HS-27A (cell line): ENCODE data around the gene MLLT1.

ENCODE experiments used
- DNase-seq: peaks from one replicate; pipeline ENCODE4 v3.0.0-alpha.2; 2012; ENCODE audit warnings: low read depth, missing footprints

Gene MLLT1

DNA sequence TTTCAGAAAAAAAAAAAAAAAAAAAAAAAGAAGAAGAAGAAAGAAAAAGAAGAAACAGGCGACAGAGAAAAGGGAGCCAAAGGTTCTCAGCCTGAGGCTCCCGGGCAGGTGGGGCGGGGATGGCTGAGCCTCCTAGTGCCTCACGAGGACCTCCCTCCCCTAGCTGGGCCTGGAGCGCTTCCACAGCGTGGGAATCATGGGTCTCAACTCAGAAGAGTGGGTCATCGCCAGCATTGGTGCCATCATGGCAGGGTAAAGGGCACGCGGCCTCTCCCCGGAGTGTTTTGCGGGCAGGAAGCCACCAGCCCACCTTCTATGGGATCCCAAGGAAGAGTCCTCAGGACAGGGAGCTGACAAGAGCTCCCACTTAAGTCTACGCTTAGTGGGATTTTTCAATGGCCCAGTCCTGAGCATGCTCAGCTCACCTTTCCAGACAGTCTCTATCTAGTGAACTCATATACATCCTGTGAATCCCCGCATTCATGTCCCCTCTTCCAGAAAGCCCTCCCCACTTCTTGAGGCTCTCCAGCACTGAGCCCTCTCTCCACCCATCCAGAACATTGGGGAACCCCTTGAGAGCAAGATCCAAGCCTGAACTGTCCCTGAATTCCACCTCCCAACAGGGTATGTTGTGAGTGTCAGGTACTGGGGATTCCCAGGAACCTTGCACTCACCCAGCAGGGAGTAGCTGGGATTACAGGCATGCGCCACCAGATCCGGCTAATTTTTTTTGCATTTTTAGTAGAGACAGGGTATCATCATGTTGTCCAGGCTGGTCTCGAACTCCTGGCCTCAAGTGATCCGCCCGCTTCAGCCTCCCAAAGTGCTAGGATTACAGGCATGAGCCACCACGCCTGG, 74.7 kb downstream of the MLLT1 start:
- DNase-seq: no peak

DNA sequence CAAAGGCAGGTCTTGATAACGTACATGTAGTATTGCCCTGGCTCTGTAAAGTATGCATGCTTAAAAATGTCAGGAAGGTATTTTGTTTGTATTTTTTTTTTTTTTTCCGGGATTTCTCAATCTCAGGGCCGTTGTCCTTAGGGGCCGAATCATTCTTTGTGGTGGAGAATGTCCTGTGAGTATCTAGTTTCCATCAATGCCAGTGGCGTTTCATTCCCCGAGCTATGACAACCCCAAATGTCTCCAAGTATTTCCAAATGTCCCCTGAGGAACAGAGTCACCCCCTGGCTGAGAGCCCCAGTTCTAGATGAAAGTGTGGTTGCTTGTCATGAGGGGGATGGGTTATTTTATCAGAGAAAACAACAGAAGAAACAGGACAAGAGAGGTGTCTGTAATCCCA, 75.6 kb downstream of the MLLT1 start:
- no peak for DNase-seq

DNA sequence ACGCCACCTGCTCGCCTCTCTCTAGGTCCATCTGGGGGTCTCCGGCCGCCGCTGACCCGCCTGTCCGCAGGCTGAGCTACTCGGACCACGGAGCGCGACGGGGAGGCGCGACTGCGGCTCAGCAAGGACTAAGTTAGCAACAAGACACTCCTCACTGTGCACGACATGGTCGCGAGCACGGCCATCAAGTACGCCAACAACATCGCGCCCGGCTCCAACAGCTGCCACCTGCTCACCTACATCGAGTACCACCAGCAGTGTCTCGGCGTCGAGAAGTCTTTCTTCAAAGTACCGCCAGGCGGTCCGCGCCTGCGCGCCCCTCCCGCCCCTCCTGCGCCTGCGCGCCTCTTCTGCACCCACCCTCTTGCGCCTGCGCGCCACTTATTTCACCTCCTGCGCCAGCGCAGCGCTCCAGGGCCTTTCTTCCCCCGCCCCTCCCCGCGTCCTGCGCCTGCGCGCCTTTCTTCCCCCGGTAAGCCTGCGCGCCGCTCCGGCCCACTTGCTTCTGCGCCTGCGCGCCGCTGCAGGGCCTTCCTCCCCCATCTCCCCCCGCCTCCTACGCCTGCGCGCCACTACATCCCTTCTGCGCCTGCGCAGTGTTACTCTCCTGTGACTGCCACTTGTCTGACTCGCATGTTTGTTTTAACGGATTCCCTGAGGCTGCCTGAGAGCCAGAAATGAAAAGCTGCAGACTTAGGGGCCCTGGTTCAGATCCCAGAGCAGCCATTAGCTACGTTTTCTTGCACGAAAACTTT, 80.4 kb downstream of the MLLT1 start:
- DNase-seq: peak; percentile 89

DNA sequence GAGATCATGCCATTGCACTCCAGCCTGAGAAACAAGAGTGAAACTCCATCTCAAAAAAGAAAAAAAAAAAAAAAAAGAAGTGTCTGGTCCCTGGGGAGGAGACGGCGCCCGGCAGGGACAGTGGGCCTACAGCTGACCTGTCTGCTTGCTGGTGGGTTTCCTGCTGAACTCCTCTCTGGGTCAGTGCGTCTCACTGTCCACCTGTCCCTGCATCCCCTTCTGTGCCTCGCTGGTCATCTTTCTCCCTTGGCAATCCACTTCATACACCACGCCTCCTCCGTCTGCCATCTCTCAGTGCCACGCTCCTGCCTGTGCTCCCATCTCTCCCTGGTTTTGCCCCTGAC, 80.9 kb downstream of the MLLT1 start:
- no peak for DNase-seq

DNA sequence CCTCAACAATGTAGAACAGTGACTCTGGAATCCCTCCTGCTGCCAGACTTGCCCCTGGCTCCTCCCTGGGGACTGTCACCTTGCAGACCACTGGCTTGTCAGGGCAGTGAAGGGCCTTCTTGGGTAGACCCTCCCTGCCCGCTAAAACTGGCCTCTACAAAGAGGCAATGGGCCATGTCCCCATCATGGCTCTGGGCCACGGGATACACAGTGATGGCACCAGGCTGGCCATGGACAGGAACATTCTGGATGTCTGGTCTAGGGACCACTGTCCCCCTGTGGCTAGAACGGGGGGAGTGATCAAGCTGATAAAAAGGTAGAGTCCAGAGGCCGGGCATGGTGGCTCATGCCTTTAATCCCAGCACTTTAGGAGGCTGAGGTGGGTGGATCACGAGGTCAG, 83.4 kb downstream of the MLLT1 start:
- DNase-seq: no peak

DNA sequence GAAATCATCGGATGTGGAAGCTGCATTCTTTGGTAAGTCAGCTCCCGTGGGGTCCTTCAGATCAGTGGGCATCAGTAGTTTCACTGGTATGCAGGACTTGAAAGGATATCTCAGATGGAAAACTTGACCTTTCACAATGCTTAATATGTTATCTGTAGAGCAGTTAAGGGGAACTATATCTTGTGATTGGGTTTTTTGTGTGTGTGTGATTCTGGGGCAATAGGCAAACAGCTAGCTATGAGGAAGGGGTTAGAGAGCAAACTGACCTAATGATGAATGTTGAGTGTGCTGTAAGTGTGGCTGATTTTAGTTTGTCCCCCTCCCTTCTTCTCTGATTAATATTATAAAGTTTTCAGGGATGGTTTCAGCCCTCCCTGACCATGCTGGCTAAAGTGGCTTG, 91.0 kb downstream of the MLLT1 start:
- DNase-seq: no peak

DNA sequence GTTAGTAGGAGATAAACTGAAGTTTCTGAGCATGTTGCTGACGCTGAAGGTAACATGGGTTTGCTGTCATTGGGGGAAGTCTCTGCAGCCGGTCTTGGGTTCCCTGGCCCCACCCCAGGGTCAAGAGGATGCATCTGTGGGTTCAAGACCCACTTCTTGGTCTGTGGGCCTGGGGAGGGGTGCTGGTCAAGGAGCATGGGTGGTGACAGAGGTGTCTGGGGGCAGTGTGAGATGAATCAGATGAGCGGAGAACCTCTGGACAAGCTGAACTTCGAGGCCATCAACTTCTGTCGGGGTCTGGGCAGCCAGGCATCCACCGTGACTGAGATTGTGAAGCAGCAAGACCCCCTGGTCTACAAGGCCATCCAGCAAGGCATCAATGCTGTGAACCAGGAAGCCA, 92.4 kb downstream of the MLLT1 start:
- no peak for DNase-seq

DNA sequence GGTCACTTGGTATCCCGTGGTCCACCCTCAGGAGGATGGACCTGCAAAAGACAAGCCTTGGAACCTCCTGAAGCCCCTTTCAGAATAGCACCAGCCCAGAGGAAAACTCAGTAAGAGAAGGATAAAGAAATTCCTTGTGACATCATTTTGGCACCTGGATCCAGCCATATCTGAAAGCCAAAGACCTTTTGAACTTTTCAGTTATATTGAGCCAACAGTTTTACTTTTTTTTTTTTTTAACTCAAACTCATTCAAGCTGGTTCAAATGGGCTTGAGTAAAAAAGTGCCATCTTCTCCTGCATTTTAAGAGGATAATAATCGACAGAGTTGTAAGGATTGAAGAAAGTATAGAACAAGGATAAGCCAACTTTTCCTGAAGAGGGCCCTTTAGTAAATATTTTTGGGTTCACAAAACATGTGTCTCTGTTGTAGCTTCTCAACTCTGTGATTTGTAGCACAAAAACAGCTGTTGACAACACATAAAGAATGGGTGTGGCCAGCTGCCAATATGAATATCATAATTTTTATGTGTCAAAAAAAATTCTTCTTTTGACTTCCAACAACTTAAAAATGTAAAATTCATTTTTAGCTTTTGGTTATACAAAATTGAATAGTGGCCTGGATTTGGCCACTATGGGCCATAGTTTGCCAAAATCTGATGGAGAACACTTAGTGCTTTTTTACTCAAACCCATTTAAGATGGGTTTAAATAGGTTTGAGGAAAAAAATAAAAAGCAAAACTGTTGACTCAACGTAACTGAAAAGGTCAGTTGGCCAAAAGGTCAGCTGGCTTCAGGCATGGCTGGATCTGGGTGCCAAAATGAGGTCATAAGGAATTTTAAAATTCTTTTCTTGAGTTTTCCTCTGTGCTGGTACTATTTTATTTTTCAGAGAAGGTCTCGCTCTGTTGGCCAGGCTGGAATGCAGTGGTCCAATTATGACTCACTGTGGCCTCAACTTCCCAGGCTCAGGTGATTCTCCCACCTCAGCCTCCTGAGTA, 93.6 kb downstream of the MLLT1 start:
- DNase-seq: no peak

DNA sequence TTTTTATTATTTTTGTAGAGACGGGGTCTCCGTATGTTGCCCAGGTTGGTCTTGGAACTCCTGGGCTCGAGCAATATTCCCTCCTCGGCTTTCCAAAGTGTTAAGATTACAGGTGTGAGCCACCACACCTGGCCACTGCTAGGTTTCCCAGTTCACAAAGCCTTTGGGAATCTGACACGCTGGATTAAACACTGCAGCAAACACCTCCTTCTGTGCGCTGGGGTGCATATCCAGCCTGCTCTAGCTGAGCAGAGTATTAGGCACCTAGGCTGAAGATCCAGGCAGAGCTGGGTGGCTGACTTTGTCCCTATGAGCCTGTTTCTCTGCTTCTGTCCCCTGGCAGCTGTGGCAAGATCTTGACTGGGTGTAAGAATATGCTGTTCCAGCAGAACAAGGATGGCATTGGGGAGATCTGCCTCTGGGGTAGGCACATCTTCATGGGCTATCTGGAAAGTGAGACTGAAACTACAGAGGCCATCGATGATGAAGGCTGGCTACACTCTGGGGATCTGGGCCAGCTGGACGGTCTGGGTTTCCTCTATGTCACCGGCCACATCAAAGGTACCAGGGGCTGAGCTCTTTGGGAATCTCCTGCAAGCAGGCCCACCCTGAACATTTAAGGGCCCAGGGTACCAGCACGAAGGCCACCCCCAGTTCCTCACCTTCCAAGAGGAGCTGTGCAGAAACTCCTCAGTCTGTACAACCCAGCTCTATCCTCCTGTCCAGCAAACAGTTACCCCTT, 94.5 kb downstream of the MLLT1 start:
- DNase-seq: no peak

DNA sequence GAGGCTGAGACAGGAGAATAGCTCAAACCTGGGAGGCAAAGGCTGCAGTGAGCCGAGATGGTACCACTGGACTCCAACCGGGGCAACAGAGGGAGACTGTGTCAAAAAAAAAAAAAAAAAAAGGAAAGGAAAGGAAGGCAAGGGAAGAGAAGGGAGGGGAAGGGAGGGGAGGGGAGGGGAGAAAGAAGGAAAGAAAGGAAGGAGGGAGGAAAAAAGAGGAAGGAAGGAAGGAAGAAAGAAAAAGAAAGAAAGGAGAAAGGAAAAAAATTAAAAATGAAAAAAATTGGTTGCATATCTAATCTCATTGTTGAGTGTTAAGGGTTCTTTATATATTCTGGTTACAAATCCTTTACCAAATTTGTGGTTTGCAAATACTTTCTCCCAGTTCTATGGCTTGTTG, 98.7 kb downstream of the MLLT1 start:
- DNase-seq: no peak

DNA sequence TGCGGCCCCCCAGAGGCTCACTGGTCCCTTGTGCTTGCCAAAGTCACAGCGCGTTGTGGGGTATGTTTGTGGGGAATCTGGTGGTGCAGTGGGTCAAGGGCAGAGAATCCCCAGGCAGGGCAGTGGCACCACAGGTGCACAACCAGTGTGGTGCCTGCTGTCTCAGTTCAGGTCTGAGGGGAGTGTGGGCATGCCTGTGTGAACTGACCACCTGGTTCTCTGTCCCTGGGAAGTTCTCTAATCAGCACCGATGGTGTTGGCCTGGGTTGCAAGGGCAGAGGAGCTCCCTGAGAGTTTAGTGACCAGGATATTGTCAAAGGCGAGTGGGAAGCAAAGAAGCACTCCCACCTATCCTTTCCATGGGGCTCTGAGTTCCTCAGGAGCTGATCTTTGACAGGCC, 106.6 kb downstream of the MLLT1 start:
- DNase-seq: no peak

DNA sequence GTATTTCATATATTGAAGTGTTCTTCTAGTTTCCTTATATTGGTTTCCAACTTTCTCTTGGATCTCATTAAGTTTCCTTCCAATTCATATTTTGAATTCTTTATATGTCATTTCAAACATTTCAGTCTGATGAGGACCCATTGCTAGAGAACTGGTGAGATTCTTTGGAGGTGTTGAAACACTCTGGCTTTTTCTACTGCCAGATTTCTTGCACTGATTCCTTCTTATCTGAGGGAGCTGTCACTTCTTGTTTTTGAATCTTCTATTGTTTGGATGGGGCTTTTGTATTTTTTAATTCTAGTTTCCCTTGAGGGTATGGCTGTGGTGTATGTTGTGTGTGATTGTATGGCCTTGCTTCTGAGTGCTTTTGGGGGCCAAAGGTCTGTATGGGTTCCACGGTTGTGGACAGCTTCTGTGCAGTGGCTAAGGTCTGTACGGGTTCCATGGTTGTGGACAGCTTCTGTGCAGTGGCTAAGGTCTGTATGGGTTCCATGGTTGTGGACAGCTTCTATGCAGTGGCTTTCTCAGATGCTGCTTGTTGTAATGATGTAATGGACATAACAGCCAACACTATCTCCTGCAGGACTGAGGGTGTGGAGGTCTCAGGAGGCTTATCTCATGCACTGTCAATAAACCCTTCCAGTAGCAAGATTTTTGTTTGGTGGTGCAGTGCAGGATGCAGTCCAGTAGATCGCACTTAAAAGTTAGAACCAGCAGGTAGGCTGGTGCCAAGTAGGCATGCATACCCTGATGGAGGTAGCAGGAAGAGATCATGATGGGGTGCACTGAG, 107.5 kb downstream of the MLLT1 start:
- no peak for DNase-seq

DNA sequence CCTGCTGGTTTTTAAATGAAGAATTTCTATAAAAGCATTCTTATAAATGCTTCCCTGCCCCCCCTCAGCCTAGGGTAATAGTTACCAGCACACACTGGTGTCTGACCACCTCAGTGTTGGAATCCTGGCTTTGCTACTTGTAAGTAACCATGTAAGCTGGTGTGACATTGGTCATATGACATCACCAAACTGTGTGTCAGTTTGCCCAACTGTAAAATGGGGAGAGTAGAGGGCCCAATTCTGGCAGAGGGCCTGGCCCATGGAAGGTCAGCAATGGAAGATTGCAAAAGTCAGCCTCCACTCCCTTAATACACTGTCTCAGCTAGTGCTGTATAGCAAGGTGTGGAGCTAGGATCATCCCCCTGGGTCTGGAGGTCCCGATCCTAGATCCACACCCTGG, 112.7 kb downstream of the MLLT1 start:
- no peak for DNase-seq

DNA sequence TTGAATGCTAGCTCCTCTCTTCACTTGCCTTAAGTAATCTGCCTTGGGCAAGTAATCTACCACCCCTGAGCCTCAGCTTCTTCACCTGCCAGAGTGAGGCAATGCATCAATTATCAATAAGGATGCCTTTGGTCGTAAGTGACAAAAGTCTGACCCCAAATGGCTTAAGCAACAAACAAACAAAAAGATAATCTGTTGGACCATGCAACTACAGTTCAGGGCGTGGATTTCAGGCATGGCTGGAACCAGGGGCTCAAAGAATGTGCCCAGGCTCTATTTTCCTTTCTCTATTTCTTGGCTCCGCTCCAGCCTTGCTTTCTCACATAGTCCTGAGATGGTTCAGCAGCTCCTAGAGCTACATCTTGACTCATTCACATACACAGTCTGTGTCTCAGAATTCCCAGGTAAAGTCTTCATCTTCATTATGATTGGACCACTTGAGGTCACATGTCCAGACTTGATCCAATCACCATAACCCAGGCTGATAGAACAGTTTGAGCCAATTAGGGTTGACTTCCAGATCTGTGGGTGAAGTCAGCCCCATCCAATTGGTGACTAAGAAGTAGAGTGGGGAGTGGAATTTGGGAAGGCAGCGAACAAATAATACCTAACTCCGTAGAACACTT, 114.8 kb downstream of the MLLT1 start:
- DNase-seq: no peak

DNA sequence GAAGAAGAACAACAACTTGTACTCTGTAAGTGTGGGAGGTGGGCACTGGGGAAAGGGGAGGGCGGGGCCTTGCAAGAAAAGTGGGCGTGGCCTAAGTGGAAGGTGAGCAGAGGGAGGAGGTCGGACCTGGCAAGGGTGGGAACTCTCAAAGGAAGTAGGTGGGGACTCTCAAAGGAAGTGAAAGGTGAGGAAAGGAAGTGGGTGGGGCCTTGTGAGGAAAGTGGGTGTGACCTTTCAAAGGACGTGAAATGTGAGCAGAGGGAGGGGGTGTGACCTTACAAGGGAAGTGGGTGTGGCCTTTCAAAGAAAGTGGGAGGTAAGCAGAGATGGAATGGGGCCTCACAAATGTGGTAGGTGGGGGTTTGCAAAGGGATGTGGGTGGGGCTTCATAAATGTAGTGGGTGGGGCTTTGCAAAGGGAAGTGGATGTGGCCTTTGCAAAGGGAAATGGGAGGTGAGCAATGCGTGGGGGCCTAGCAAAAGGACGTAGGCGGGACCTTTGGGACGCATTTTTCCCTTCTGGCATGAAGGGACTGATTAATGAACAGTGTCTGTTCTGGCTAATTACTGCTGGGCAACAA, 118.4 kb downstream of the MLLT1 start:
- DNase-seq: no peak
